GM10266 (cell line): ENCODE data around the gene ELOVL6.
"Not testable (repeated sequence)": the region's sequence is repeated elsewhere in the genome, so short reads cannot be mapped to it uniquely, and the experiment has no call there.

Source experiments
- DNase-seq: peaks from one replicate; pipeline ENCODE4 v3.0.0; 2012; ENCODE audit errors: extremely low spot score
- CTCF ChIP-seq: IDR thresholded peaks from 2 replicates; pipeline ENCODE4 v1.5.1; 2012; ENCODE audit warnings: mild to moderate bottlenecking, low read depth; ENCODE audit not compliant: control insufficient read depth, insufficient read depth; ENCODE audit errors: missing control alignments

Gene ELOVL6

DNA sequence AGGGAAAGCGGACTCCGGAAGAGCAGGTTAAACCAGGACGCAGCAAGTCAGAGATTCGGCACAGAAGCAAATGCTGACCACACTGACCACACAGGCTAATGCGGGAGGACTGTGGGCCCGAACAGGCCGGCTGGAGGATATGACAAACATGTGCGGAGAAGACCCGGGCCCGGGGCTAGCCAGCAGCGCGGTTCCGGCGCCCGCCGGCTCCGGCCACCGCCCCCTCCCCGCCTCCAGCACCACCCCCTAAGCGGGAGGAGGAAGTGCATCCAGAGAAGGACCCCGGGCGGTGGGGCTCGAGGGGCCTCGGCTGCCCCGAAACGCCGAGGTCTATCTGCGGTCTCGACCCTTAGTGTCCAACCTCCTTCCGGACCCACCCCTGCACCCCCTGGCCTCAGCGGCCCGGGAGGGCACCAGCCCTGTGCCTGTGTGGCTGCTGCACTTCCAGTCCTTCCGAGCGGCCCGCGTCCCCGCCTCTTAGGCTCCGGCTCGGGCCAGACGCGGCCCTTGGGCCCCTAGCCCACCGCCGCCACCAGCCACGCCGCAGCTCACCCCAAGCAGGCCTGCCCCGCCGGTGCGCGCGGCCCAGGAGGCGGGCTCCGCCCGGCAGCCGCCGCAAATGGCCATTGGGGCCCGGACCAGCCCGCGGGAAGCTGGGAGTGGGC, 2.1 kb downstream of the ELOVL6 start:
- peak; percentile 63 for DNase-seq
- no peak for TF ChIP-seq CTCF

GRCh38 chr4:110195561-110196205, 2.7 kb downstream of the ELOVL6 start:
- TF ChIP-seq CTCF: no peak
- DNase-seq: peak; percentile 38

GRCh38 chr4:110193822-110194761, 4.3 kb downstream of the ELOVL6 start:
- no peak for TF ChIP-seq CTCF
- DNase-seq: peak; percentile 80

DNA sequence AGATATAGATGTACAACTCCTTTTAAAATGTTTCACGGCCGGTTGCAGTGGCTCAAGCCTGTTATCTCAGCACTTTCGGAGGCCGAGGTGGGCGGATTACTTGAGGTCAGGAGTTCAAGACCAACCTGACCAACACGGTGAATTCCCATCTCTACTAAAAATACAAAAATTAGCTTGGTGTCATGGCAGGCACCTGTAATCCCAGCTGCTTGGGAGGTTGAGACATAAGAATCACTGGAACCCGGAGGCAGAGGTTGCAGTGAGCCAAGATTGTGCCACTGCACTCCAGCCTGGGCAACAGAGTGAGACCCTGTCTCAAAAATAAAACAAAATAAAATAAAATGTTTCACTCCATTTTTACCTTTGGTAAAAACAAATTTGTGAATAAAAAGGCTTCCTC, 5.1 kb downstream of the ELOVL6 start:
- DNase-seq: not testable (repeated sequence)

DNA sequence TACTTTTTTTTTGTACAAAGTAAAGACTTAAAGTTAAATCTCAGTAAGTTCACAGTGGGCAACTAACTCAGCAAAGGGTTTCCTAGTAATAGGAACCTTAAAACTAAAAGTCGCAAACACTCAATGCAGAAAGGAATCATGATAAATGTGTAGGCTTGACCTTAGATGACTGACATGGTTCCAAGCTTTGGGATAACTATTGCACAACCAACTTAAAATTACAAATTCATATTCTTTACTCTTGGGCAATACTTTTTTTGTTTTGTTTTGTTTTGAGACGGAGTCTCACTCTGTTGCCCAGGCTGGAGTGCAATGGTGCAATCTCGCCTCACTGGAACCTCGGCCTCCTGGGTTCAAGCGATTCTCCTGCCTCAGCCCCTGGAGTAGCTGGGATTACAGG, 8.2 kb downstream of the ELOVL6 start:
- no peak for TF ChIP-seq CTCF

DNA sequence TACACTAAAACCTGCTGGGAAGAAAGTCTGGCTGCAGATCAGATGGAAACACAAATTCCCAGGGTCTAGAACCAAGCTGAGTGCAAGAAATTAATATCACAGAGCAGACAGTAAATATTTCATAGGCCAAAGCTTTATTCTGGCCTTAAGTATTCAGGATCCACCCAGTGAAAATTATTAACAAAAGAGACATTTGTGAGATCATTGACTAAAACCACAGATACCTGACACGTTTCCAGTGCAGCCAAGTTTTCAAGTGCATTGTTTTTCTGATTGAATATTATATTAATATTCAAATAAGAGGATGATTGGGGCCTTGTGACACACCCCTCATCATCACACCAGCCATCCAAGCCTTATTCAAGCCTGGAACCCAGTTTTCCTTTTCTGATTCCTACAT, 10.3 kb downstream of the ELOVL6 start:
- DNase-seq: no peak
- TF ChIP-seq CTCF: no peak

More for the DNA sequence above, 8.2 kb downstream of the ELOVL6 start:
- DNase-seq: no peak

DNA sequence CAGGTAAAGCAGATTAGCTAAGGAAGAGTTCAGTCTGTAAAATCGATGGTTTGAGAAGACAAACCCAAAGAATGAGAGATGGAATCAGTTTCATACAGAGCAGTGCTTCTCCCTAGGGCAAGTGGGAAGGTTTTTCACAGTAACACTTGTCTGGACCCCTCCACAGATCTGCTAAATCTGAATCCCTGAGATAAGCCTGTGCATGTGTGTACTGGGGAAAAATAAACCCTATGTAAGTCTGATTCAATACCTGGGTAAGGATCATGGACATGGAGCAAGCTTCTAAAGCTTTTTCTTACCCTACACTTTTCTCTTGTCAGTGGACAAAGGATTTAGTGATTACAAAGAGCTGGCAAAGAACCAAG, 13.6 kb downstream of the ELOVL6 start:
- TF ChIP-seq CTCF: no peak
- DNase-seq: no peak
